T follicular helper cell (primary cell): ENCODE data around the gene LYZL6.

Experiments used
- DNase-seq: peaks from one replicate; pipeline ENCODE4 v3.0.0-alpha.2; 2020; ENCODE audit warnings: low read depth
- total RNA-seq, 2 experiments: gene quantifications; one replicate each; lab custom pipeline; 2026; lab: John Stamatoyannopoulos, UW

Gene LYZL6
- 0 reads per million in 2 experiments for total RNA-seq

- DNase-seq: no peak
These were observed at the start of gene LYZL6 for GRCh38 chr17:35943537-35943936. LYZL6 (minus strand) TSS chr17:35943713; CDS start chr17:35939356, 4,357 bp downstream.

DNA sequence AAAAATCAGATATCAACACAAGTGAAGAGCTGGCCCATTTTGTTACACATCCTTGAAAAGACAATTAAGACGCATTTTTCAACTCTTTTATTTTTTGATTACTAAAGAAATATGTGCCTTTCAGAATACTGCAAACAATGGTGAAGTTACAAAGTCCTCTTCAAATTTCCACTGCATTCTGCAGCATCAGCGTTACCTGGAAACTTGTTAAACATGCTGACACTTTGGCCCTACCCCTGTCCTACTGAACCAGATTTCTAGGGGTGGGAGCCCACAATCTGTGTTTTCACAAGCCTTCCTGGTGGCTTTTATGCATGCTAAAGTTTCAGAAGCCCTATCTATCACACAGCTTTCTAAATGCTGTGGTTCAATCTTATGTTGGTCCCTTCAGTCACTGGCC, 47.6 kb upstream of the LYZL6 start:
- DNase-seq: no peak

DNA sequence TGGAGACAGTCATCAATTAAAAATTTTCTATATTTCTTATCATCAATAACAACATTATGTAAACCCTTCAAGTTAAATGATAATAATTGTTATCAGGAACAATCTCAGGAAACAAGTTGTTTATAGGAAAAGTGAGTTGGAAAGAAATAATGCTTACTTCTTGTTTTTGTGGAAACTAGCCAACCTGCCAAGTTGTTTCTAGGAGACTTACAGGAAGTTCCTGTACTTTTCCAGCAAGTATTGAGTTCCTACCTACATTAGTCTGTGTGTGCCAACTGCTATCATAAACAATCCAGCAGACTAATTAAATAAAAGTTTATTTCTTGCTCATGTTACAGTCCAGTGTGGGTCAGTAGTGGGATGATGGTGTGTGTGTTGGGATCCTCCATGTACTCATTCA, 44.7 kb upstream of the LYZL6 start:
- DNase-seq: no peak

DNA sequence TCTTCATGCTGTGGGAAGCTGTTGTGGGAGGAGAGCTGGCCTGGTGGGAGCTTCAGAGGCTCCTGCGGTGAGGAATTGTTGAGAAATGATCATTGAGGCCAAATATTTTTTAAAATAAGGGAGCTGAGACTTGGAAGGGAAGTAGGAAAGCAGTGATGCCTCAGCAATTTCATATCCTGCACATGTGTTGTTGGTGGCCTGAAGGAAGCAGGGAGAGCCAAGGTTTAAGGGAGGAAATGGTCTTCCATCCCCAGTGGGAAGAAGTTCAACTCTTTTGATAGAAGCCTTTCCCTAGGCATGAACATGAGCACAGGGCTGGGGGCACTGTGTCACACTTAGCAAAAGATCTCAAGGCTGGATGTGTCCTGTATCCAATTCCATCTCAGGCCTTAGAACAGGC, 43.1 kb upstream of the LYZL6 start, which contains the start of gene CCL14:
Gene CCL14, minus strand, starts transcription at position 87 of the 400 bp plus-strand sequence. Its CDS starts 80 bp downstream, at position 7.
- no peak for DNase-seq

DNA sequence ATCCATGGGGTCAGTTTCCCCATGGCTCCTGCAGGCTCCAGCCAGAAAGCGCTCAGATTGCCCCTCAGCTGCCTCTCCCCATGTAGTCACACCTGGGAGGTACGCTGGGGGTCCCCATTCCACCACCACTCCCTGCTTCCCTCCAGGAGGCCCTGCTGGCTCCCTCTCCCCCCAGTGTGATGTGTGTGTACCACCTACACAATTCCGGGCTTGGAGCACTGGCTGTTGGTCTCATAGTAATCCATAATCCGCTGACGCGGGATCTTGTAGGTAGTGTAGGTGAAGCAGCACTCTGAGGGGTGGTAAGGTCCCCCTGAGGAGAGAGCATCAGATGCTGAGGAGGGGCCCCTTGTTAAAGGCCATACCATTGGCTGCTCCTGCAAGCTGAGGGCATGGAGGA, 40.6 kb upstream of the LYZL6 start:
- DNase-seq: no peak

DNA sequence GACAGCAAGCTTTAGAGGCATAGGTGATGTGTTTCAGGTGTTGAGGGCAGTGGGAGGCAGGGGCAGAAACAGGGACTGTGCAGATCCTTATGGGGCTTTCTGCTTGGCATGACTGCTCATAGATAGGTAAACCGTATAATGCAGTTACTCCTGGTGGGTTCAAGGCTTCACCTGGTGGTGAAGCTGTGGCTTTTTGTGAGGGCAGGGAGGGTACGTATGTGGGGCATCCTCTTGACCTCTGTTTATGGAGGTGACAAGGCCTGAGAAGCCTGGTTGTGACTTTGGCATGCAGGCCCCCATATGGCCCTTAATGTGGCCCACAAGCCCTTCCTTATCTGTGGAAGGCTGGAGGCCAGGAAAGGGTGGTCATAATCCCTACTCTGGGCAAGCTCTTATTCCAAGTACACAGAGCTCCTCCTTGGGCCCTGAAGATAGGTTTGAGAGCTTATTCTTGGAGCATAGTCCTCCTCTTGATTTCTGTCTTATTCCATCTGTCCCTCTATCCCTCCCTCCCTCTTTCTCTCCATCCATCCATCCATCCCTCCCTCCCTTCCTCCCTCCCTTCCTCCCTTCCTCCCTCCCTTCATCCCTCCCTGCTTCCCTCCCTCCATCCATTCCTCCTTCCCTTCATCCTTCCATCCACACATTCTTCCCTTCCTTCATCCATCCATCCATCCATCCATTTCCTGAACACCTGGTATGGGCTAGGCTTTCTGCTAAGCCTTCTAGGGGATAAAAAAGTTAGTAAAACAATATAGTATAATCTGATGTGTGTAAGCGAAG, 39.1 kb upstream of the LYZL6 start:
- DNase-seq: no peak

GRCh38 chr17:35981908-35982330, 38.4 kb upstream of the LYZL6 start:
- no peak for DNase-seq

DNA sequence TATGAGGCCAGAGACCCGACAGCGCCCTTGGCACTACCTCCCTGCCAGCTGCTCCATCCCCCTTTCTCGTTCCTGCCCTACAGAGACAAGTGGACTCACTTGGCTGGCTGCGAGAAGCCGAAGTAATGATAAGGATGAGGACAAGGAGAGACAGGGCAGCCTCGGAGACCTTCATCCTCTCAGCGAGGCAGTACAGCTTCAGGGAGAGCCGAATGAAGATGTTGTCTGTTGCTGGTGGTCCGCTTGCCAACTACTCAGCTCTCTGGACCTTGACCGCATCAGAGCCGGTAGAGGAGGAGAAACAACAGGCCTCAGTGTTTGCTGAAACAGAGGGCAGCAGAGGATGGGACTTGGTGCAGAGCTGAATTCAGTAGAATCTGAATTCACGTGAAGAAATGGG, 37.7 kb upstream of the LYZL6 start, which contains the start of gene CCL16:
Gene CCL16, minus strand, starts transcription at position 252 of the 400 bp plus-strand sequence. Its CDS starts 77 bp downstream, at position 175.
- no peak for DNase-seq

DNA sequence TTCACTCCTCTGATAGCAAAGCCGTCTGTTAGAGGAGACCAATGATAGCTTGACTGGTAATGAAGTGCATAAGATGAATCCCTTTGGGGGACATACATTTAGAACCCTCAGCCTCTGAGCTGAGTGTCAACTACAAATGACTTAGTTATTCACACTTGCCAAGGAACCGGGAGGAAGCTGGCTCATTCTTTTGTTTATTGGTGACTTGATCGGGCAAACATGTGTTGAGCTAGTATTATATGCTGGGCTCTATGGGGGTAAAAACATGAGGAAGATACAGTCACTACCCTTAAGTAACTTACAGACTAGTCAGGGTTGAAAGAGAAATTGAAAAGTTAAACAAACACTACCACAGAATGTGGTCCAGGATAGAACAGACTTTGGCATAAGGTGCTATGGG, 34.8 kb upstream of the LYZL6 start:
- DNase-seq: no peak

DNA sequence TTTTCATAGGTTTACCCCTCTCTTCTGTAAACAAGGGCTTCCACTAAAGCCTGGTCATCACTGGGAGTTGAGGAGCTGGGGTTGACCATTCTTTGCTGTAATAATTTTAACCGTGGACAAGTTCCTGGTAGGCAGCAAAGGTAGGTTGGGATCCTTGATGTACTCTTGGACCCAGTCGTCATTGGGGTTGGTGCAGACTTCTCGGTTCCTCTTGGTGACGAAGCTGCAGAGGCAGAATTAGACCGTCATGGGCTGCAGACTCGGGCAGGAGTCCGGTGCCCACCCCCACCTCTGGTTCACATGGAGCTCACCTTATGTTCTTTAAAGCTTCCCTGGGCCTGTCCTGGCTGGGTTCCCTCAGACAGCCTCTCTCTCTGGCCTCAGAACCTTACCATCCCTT, 34.0 kb upstream of the LYZL6 start:
- no peak for DNase-seq

- no peak for DNase-seq
These were observed 30.1 kb upstream of the LYZL6 start for GRCh38 chr17:35973333-35974260.

- no peak for DNase-seq
These were observed 29.4 kb upstream of the LYZL6 start for GRCh38 chr17:35972945-35973332.

DNA sequence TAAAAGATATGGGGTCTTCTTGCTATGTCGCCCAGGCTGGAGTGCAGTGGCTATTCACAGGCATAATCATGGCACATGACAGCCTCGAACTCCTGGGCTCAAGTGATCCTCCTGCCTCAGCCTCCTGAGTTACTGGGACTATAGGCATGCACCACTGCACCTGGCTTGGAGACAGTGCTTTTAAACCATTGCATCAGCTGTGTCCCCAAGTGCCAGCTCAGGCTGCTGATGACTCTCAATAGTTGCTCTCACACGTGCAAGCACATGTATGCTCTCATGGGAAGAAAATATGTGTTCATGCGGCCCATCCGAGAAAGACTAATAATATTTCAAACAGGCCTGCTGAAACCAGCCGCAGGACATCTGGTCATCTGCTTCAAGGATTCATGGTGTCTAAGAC, 29.0 kb upstream of the LYZL6 start:
- no peak for DNase-seq

DNA sequence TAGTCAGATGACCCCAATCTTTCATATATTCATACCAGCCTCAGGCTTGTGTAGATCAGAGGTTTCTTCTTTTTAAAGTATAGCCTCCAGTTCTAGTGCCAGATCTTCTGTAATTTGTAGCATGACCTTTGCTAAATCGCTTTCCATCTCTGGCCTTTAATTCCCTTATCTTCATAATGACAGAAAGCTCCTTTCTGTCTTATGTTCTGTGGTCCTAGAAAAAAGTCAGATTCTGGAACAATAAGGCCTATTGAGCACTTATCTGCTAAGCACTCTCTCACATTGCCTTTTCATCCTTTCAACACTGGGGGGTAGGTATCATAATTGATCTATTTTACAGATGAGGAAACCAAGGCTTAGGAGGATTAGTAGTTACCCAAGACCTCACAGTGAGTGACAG, 28.6 kb upstream of the LYZL6 start:
- DNase-seq: no peak

DNA sequence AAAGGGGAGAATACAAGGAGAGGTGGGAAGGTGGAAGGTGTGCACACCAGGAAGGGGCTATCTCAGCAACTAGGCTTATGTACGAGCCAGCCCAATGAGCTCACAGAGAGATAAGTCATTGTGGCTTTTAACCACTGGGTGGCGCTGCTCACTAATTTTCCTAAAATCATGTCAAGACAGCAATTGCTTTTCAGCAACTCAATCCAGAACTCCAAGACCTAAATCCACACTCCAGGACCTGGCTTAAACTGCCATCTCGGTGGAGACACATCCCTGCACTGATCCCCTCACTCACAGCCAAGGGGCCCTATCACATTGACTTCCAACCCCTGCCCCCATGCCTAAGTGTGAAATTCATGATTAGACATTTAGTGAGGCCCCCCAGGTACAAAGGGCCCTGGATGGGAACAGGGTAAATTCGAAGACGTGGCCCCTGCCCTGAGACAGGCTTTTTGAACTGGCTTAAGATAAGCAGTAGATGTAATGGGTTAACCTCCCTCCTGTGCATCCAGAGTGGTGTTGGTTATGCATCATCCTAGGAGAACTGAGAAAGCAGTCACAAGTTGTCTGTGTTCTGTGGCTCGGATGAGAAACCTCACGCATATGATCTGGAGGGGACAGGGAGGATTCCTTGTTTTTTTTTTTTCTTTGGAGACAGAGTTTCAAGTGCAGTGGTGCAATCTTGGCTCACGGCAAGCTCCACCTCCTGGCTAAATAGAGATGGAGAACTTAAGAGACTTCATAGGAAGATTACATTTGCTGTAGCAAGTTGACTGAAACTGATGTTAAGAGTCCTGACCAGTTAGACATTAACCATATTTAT, 26.3 kb upstream of the LYZL6 start:
- DNase-seq: peak; percentile 43

GRCh38 chr17:35968520-35969054, 25.1 kb upstream of the LYZL6 start:
- no peak for DNase-seq

DNA sequence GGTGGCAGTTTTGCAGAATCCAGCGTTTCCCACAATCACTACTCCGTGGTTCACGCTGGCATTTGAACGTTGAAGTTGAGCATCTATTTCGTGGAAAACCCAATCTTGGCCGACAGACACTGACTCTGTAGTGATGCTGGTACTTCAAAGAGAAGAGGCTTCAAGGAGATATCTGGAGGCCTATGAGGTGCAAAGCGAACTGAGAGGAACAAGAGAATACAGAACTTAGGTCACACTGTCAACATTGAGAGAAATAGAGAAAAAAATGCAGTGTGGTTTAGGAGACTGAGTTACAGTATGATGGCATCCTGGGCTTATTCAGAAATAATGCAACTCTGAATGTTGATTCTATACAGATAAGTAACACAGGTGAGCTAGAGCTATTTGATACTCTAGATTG, 21.8 kb upstream of the LYZL6 start:
- no peak for DNase-seq

GRCh38 chr17:35963663-35964062, 20.1 kb upstream of the LYZL6 start:
- no peak for DNase-seq

GRCh38 chr17:35953720-35954119, 10.2 kb upstream of the LYZL6 start:
- DNase-seq: no peak

GRCh38 chr17:35949401-35949800, 5.9 kb upstream of the LYZL6 start:
- no peak for DNase-seq

GRCh38 chr17:35948092-35948491, 4.6 kb upstream of the LYZL6 start:
- DNase-seq: no peak
